ENCODE measurements around the gene BHLHE40. TPM values are rescaled to one million over a fixed set of nuclear protein-coding genes. Genes with fewer than 3 reads are reported as not detected.
"Not testable (repeated sequence)": the region's sequence is repeated elsewhere in the genome, so short reads cannot be mapped to it uniquely, and the experiment has no call there.

Gene BHLHE40
- total RNA-seq, 1 experiment from 2014 or later = 39.0 TPM

- DNase-seq (ENCODE audit: low read depth) = not testable (repeated sequence)
Observed at GRCh38 chr3:4961865-4962264, 17.4 kb upstream of the BHLHE40 start.

- no peak for DNase-seq (ENCODE audit: low read depth)
Observed at GRCh38 chr3:4963669-4964570, 15.3 kb upstream of the BHLHE40 start.

GRCh38 chr3:4966006-4966405, 13.2 kb upstream of the BHLHE40 start:
- DNase-seq (ENCODE audit: low read depth) = not testable (repeated sequence)

- DNase-seq (ENCODE audit: low read depth) = not testable (repeated sequence)
Observed at GRCh38 chr3:4967683-4968082, 11.6 kb upstream of the BHLHE40 start.

GRCh38 chr3:4971437-4971836, 7.8 kb upstream of the BHLHE40 start:
- not testable (repeated sequence) for DNase-seq (ENCODE audit: low read depth)

- no peak for DNase-seq (ENCODE audit: low read depth)
Observed at GRCh38 chr3:4971838-4972237, 7.4 kb upstream of the BHLHE40 start.

GRCh38 chr3:4972652-4973643, 6.3 kb upstream of the BHLHE40 start:
- DNase-seq (ENCODE audit: low read depth) = no peak

- no peak for DNase-seq (ENCODE audit: low read depth)
Observed at GRCh38 chr3:4974154-4974553, 5.1 kb upstream of the BHLHE40 start.

- peak; percentile 73 for DNase-seq (ENCODE audit: low read depth)
Observed at GRCh38 chr3:4976109-4976508, 3.1 kb upstream of the BHLHE40 start.

- peak; percentile 93 for DNase-seq (ENCODE audit: low read depth)
Observed at GRCh38 chr3:4977001-4977852, 2.0 kb upstream of the BHLHE40 start.

GRCh38 chr3:4977853-4978203, 1.4 kb upstream of the BHLHE40 start:
- DNase-seq (ENCODE audit: low read depth) = no peak

GRCh38 chr3:4978204-4978965, 852 bp upstream of the BHLHE40 start:
- peak; percentile 96 for DNase-seq (ENCODE audit: low read depth)

- peak; percentile 95 for DNase-seq (ENCODE audit: low read depth)
Observed at GRCh38 chr3:4978966-4979427, 240 bp upstream of the BHLHE40 start.

GRCh38 chr3:4980229-4981203, 1.3 kb downstream of the BHLHE40 start:
- peak; percentile 87 for DNase-seq (ENCODE audit: low read depth)

- peak; percentile 54 for DNase-seq (ENCODE audit: low read depth)
Observed at GRCh38 chr3:4981294-4981664, 2.0 kb downstream of the BHLHE40 start.

- DNase-seq (ENCODE audit: low read depth) = peak; percentile 76
Observed at GRCh38 chr3:4981665-4982494, 2.6 kb downstream of the BHLHE40 start.

- peak; percentile 50 for DNase-seq (ENCODE audit: low read depth)
Observed at GRCh38 chr3:4982773-4983738, 3.8 kb downstream of the BHLHE40 start.

All from M059J (cell line).